GM12878 (cell line): ENCODE results near the gene ZDHHC1. TPM values are rescaled to one million over a fixed set of nuclear protein-coding genes. Genes with fewer than 3 reads are reported as not detected.

Source experiments
- NR2C2 ChIP-seq: IDR thresholded peaks from 2 replicates; pipeline ENCODE4 v1.6.1; 2011; ENCODE audit warnings: borderline replicate concordance, low read depth; ENCODE audit not compliant: control insufficient read depth, insufficient read length
- PBX3 ChIP-seq: IDR thresholded peaks from 2 replicates; pipeline ENCODE4 v1.6.1; 2011; ENCODE audit warnings: mild to moderate bottlenecking, low read depth, low read length, moderate library complexity; ENCODE audit not compliant: insufficient replicate concordance
- RB1 ChIP-seq: fragments of 450-650 bp; formaldehyde crosslinking; IDR thresholded peaks from 2 replicates; pipeline ENCODE4 v1.6.1; 2017; ENCODE audit warnings: mild to moderate bottlenecking, borderline replicate concordance
- SMAD5 ChIP-seq: IDR thresholded peaks from 2 replicates; pipeline ENCODE4 v1.6.1; 2016; ENCODE audit warnings: antibody characterized with exemption, low read depth
- TCF3 ChIP-seq: IDR thresholded peaks from 2 replicates; pipeline ENCODE4 v1.6.1; 2012; ENCODE audit warnings: low read depth, mild to moderate bottlenecking, low read length, borderline replicate concordance; ENCODE audit not compliant: insufficient read depth
- ZBTB4 ChIP-seq: fragments of 450-650 bp; formaldehyde crosslinking; IDR thresholded peaks from 2 replicates; pipeline ENCODE4 v1.4.0; 2022; ENCODE audit warnings: mild to moderate bottlenecking, moderate library complexity
- polyA plus RNA-seq, 11 experiments: library from polyadenylated mRNA; depleted of rRNA in 4 of 11; unstranded in 6 of 11; stranded (reverse) in 5 of 11; fragments of >200 nt; fragmentation: Nextera tagmentation in 4 of 11; fragmentation: Illumina TruSeq in 1 of 11; extraction: Ambion mirVana in 4 of 11; extraction: Trizol in 1 of 11; gene quantifications; 1 replicate in 1 of 11; 2 replicates in 10 of 11; pipeline versions ENCODE4 v1.2.1 to v1.2.3, GENCODE V29; 2011 to 2016; ENCODE audit warnings: inconsistent platforms in 2 of 11, missing spikeins in 2 of 11, low read depth in 1 of 11
- total RNA-seq, 4 experiments: library from RNA; depleted of rRNA in 3 of 4; stranded (reverse); fragments of >200 nt in 3 of 4; fragmentation: Illumina TruSeq in 1 of 4; extraction: Trizol in 1 of 4; gene quantifications; 2 replicates each; pipeline versions ENCODE4 v1.2.1 to v1.2.3, GENCODE V29; 2013 to 2021

ZDHHC1 gene
- total and polyA plus RNA-seq, 10 of the 15 experiments (the other 5 are each of a cell fraction or from before 2014, with no cell fraction given), result 0.07 to 1.2 (median 0.66) TPM; not detected in 2

GRCh38 chr16:67397812-67398545, 18.3 kb downstream of the ZDHHC1 start (continued):
- TF ChIP-seq ZBTB4 (CRISPR knock-in tag), result no peak
- TF ChIP-seq TCF3, result no peak
- TF ChIP-seq NR2C2, result no peak
- no peak for TF ChIP-seq RB1
- TF ChIP-seq SMAD5, result no peak
- TF ChIP-seq PBX3, result no peak
